PC-3 (cell line): ENCODE measurements around the gene KIFAP3. TPM values are rescaled to one million over a fixed set of nuclear protein-coding genes. Genes with fewer than 3 reads are reported as not detected.

Experiments used
- ATAC-seq: fragments of 200-7000 bp; cut with Tn5 transposase; 2 replicates; pipeline ENCODE4 v1.9.1; 2020; ENCODE audit warnings: mild to moderate bottlenecking, moderate library complexity
- BruUV-seq: library from RNA; stranded (reverse); fragments of 400-500 nt; replicated peaks from 2 replicates; lab custom pipeline; 2021; lab: Mats Ljungman, UMichigan
- CTCF ChIA-PET: fragments of 300-600 bp; sonication (Branson Sonifier 250); formaldehyde crosslinking; loops from one replicate; lab custom pipeline; 2022; ENCODE audit warnings: antibody characterized with exemption; lab: Charles Lee
- POLR2A ChIA-PET: fragments of 300-600 bp; sonication (Branson Sonifier 250); formaldehyde crosslinking; loops from one replicate; lab custom pipeline; 2022; ENCODE audit warnings: antibody characterized with exemption; ENCODE audit not compliant: unreplicated experiment; lab: Charles Lee
- DNase-seq: peaks from one replicate; pipeline ENCODE4 v3.0.0-alpha.2; 2015
- H2AFZ ChIP-seq: fragments of 300-600 bp; sonication (generic); 2 replicates; pipeline ENCODE4 v1.6.0; 2016; ENCODE audit warnings: antibody characterized with exemption, low read length
- H3F3A ChIP-seq: fragments of 300-600 bp; sonication (generic); one replicate; pipeline ENCODE4 v1.6.0; 2017; ENCODE audit warnings: antibody characterized with exemption, low read length, control low read depth, mild to moderate bottlenecking; ENCODE audit not compliant: unreplicated experiment
- H3K27ac ChIP-seq: fragments of 300-600 bp; sonication (generic); 2 replicates; pipeline ENCODE4 v1.5.1; 2016; ENCODE audit warnings: mild to moderate bottlenecking, low read length
- H3K27me3 ChIP-seq: fragments of 300-600 bp; sonication (generic); 2 replicates; pipeline ENCODE4 v1.6.1; 2016; ENCODE audit warnings: low read length, mixed read lengths
- H3K36me3 ChIP-seq: fragments of 300-600 bp; sonication (generic); 2 replicates; pipeline ENCODE4 v1.6.1; 2016; ENCODE audit warnings: low read depth, mixed run types, low read length, mixed read lengths
- H3K4me1 ChIP-seq: fragments of 300-600 bp; sonication (generic); 2 replicates; pipeline ENCODE4 v1.5.1; 2016; ENCODE audit warnings: low read length; ENCODE audit not compliant: insufficient read depth
- H3K4me2 ChIP-seq: fragments of 300-600 bp; sonication (generic); 2 replicates; pipeline ENCODE4 v1.6.0; 2016; ENCODE audit warnings: low read length
- H3K4me3 ChIP-seq: fragments of 300-600 bp; sonication (generic); 2 replicates; pipeline ENCODE4 v1.5.1; 2016; ENCODE audit warnings: mild to moderate bottlenecking, low read length, mixed read lengths
- H3K79me2 ChIP-seq: fragments of 300-600 bp; sonication (generic); 2 replicates; pipeline ENCODE4 v1.6.1; 2017; ENCODE audit warnings: low read length, mixed read lengths
- H3K9ac ChIP-seq: fragments of 300-600 bp; sonication (generic); 2 replicates; pipeline ENCODE4 v1.6.0; 2016; ENCODE audit warnings: mild to moderate bottlenecking, low read length
- H3K9me2 ChIP-seq: fragments of 300-600 bp; sonication (generic); replicated peaks from 2 replicates; pipeline ENCODE4 v1.6.1; 2016; ENCODE audit warnings: mixed run types, low read length, mixed read lengths
- H3K9me3 ChIP-seq: fragments of 300-600 bp; sonication (generic); 2 replicates; pipeline ENCODE4 v1.6.1; 2016; ENCODE audit warnings: low read length, mixed read lengths
- H4K20me1 ChIP-seq: fragments of 300-600 bp; sonication (generic); 2 replicates; pipeline ENCODE4 v1.6.1; 2016; ENCODE audit warnings: low read length, mixed read lengths
- EZH2 ChIP-seq: fragments of 300-600 bp; sonication (generic); IDR thresholded peaks from one replicate; pipeline ENCODE4 v1.6.1; 2017; ENCODE audit warnings: antibody characterized with exemption, mild to moderate bottlenecking, low read length; ENCODE audit not compliant: unreplicated experiment
- EZH2phosphoT487 ChIP-seq: fragments of 300-600 bp; sonication (generic); IDR thresholded peaks from 2 replicates; pipeline ENCODE4 v1.6.1; 2018; ENCODE audit warnings: mild to moderate bottlenecking, antibody characterized with exemption, low read length, borderline replicate concordance
- intact Hi-C: fragments of 100-400 bp; cut with micrococcal nuclease; formaldehyde crosslinking; loops from 2 replicates; pipeline ENCODE4 v1.9.0; 2023
- total RNA-seq: library from RNA; depleted of rRNA; stranded (reverse); fragments of >200 nt; gene quantifications from 2 replicates; pipeline ENCODE4 v1.2.3, GENCODE V29; 2014
- TF ChIP-seq, protein P1 (sequence below): fragments of 300-600 bp; sonication (generic); conservative IDR thresholded peaks from 2 replicates; pipeline ENCODE4 v1.5.1; 2017; ENCODE audit warnings: antibody characterized with exemption, low read depth, mild to moderate bottlenecking, low read length

Gene KIFAP3
- total RNA-seq, 1 experiment from 2014 or later, result 6.9 TPM

DNA sequence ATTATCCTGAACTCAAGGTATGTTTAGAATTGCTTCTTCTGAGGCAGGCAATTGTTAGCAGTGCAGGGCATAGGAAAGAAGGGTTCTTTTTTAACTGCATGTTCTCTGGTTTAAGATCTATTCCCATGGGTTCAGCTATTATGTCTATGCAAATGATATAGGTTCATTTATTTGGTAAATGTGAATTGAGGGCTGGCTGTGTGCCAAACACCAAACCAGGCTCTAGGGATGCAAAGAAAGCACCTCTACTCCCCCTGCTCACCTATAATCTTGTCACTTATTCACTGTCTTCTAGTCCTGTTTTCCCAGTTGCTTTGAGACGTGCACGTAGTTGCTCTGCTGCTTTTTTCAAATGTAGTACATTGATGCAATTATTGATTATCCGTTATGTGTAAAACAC lies 691 bp upstream of the KIFAP3 start:
- peaks cover 15% of the 10 kb centered on the region for H3K79me2 ChIP-seq
- ATAC-seq (no peak), DNase-seq (no peak)
- no peaks in the 10 kb centered on the region for H4K20me1 ChIP-seq
- no peaks in the 10 kb centered on the region for H3K27me3 ChIP-seq
- peak overlapping the region; percentile 82 for H3K4me2 ChIP-seq
- H3K36me3 ChIP-seq, result no peaks in the 10 kb centered on the region
- H2AFZ ChIP-seq, result peak overlapping the region; percentile 88; the same call in 1 of the 2 replicates
- CTCF ChIA-PET, result interaction anchor here (0.6 kb wide), 1 partner anchor 57 kb away, joined by 3 read pairs; no protein-coding TSS in a partner anchor
- H3K9ac ChIP-seq, result no peak overlapping the region
- H3K4me1 ChIP-seq, result peaks cover 10% of the 10 kb centered on the region; the same call in 1 of the 2 replicates
- TF ChIP-seq, protein P1, sequence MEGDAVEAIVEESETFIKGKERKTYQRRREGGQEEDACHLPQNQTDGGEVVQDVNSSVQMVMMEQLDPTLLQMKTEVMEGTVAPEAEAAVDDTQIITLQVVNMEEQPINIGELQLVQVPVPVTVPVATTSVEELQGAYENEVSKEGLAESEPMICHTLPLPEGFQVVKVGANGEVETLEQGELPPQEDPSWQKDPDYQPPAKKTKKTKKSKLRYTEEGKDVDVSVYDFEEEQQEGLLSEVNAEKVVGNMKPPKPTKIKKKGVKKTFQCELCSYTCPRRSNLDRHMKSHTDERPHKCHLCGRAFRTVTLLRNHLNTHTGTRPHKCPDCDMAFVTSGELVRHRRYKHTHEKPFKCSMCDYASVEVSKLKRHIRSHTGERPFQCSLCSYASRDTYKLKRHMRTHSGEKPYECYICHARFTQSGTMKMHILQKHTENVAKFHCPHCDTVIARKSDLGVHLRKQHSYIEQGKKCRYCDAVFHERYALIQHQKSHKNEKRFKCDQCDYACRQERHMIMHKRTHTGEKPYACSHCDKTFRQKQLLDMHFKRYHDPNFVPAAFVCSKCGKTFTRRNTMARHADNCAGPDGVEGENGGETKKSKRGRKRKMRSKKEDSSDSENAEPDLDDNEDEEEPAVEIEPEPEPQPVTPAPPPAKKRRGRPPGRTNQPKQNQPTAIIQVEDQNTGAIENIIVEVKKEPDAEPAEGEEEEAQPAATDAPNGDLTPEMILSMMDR, result no peak
- TF ChIP-seq EZH2phosphoT487 (no peak), EZH2 (no peak)
- no peaks in the 10 kb centered on the region for H3K9me2 ChIP-seq
- no peaks in the 10 kb centered on the region for H3F3A ChIP-seq
- H3K9me3 ChIP-seq, result 0 out of 2 replicates have a peak, but pooled peaks cover 4% of the 10 kb centered on the region
- intact Hi-C loops, result loop anchor here (2.0 kb wide), 2 partner anchors 22 to 76 kb away; no protein-coding TSS in a partner anchor
- no peak overlapping the region for H3K27ac ChIP-seq
- BruUV-seq, result no TSS peak
- POLR2A ChIA-PET, result no interaction called here
- H3K4me3 ChIP-seq, result peak overlapping the region; percentile 74

DNA sequence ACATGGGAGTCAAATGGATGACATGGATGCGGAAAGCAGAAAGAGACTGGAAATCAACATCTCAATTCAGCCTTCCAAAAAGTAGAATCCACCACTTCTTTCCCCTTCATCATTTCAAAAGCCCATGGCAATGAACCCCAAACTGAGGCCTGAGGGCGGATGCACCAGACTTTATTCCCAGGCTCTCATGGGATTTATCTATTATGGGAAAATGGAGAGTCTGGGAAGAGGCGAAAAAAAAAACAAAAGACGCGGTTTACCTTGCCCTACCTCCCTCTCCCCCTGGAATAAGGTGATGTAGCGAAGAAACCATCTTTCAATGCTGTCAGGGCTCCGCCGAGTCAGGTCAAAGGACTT lies 624 bp downstream of the KIFAP3 start:
- H3K79me2 ChIP-seq, result peaks cover 17% of the 10 kb centered on the region
- H3K9ac ChIP-seq, result peak overlapping the region; percentile 72
- no peak for TF ChIP-seq EZH2phosphoT487
- TF ChIP-seq EZH2, result no peak
- TF ChIP-seq, protein P1, result no peak
- peak overlapping the region; percentile 84 for H3K4me2 ChIP-seq
- no peaks in the 10 kb centered on the region for H3F3A ChIP-seq
- no peaks in the 10 kb centered on the region for H3K36me3 ChIP-seq
- POLR2A ChIA-PET, result interaction anchor here (1.0 kb wide), 1 partner anchor 458 kb away, joined by 3 read pairs; the partner anchor contains the start of gene GORAB
- BruUV-seq, result no TSS peak
- no peaks in the 10 kb centered on the region for H3K9me2 ChIP-seq
- H3K27me3 ChIP-seq, result no peaks in the 10 kb centered on the region
- CTCF ChIA-PET, result no interaction called here
- H3K9me3 ChIP-seq, result 0 out of 2 replicates have a peak, but pooled peaks cover 2% of the 10 kb centered on the region
- no peak for DNase-seq
- H4K20me1 ChIP-seq, result no peaks in the 10 kb centered on the region
- intact Hi-C loops, result loop anchor here (2.0 to 5.0 kb wide), 4 partner anchors 23 to 132 kb away; no protein-coding TSS in a partner anchor
- H3K4me3 ChIP-seq, result peak overlapping the region; percentile 74
- H2AFZ ChIP-seq, result peak overlapping the region; percentile 95
- no peak for ATAC-seq
- peaks cover 10% of the 10 kb centered on the region; the same call in 1 of the 2 replicates for H3K4me1 ChIP-seq
- H3K27ac ChIP-seq, result 0 out of 2 replicates have a peak overlapping the region, but pooled peaks have one; percentile 19

DNA sequence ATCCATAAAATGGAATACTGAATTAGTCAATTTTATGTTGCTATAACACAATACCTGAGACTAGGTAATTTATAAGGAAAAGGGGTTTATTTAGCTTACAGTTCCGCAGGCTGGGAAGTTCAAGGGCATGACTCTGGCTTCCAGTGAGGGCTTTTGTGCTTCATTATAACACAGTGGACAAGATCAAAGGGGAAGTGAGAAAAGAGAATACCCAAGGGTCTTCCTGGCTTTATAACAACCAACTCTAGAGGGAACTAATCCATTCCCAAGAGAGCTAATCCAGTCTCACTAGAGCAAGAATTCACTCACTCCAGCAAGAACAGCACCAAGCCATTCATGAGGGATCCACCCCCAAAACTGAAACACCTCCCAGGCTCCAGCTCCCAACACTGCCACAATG lies 3.1 kb downstream of the KIFAP3 start:
- no peaks in the 10 kb centered on the region for H3F3A ChIP-seq
- peaks cover 24% of the 10 kb centered on the region for H3K79me2 ChIP-seq
- ChIA-PET CTCF (no interaction called here), POLR2A (no interaction called here)
- no TSS peak for BruUV-seq
- H3K4me3 ChIP-seq, result no peak overlapping the region
- no peaks in the 10 kb centered on the region for H4K20me1 ChIP-seq
- TF ChIP-seq EZH2phosphoT487, result no peak
- TF ChIP-seq, protein P1, result no peak
- TF ChIP-seq EZH2, result no peak
- H3K9me2 ChIP-seq, result no peaks in the 10 kb centered on the region
- DNase-seq (no peak), ATAC-seq (no peak)
- no peaks in the 10 kb centered on the region for H3K36me3 ChIP-seq
- H3K4me1 ChIP-seq, result peaks cover 6% of the 10 kb centered on the region; the same call in 1 of the 2 replicates
- intact Hi-C loops, result loop anchor here (5.0 kb wide), 2 partner anchors 59 to 129 kb away; no protein-coding TSS in a partner anchor
- H3K27me3 ChIP-seq, result no peaks in the 10 kb centered on the region
- no peak overlapping the region for H3K27ac ChIP-seq
- no peak overlapping the region for H3K9ac ChIP-seq
- no peak overlapping the region for H3K4me2 ChIP-seq
- H3K9me3 ChIP-seq, result no peaks in the 10 kb centered on the region
- no peak overlapping the region for H2AFZ ChIP-seq
